ENCODE results near the gene KDM4C.

KDM4C gene

DNA sequence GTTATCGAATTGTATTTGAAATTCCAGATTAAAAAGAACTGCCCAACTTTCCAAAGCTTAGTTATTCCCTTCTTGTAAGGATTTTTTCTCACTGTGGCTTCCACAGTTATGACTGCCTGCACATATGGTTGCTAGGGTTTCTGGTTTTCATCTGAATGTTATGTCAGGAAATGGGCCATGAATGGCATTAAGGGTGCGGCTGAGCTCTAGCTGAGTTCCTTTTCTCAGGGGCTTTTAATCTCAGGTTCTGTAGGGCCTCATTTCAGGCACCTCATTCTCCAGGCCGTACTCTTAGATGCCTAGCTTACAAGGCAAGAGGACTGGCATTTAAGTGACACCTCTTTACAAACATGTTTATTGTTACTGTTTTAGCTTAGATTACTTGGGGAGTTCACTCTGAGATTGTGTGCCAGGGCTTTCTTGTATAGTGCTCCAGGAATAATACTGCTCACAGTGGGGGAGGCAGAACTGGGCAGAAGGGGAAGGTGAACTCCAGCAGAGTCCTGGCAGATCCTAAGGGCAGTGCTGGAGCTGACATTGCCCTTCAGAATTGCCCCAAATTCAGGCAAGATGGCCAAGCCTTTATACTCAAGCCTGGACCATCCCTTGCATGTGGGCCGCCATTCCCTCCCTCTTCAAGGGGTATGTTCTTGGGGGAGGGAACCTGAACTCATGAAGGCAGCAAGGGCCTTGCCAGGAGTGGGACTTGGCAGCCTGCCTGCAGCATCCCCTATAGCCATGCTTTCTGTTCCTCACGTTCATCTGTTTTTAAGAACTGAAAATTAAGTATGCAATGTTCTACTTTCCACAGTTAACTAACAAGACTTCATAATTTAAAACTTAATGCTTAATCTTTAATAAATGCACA lies 111.5 kb downstream of the KDM4C start:
- DNase-seq (ENCODE audit: low read depth), result no peak

DNA sequence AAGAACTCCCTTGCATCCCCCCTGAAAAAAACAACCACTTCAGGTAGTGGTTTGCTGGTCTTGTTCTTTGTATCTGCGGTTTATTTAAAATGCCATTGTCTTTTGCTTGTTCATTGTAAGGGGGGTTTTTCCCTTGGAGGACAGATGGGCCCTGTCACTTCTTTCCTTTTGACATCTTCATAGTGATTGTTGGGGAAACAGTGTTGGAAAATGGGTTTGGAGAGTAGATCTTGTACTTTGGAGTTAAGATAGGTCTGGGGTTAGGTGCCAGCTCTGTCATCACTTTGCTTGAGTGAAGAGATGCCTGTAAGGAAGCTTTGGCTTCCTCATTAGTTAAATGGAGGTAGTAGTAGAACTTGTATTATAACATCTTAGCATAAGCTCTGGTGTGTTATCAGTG lies 112.4 kb downstream of the KDM4C start:
- no peak for DNase-seq (ENCODE audit: low read depth)

GRCh38 chr9:6870650-6871477 lies 113.1 kb downstream of the KDM4C start:
- no peak for DNase-seq (ENCODE audit: low read depth)

- DNase-seq (ENCODE audit: low read depth), result no peak
These were observed 116.1 kb downstream of the KDM4C start for GRCh38 chr9:6873857-6874256.

DNA sequence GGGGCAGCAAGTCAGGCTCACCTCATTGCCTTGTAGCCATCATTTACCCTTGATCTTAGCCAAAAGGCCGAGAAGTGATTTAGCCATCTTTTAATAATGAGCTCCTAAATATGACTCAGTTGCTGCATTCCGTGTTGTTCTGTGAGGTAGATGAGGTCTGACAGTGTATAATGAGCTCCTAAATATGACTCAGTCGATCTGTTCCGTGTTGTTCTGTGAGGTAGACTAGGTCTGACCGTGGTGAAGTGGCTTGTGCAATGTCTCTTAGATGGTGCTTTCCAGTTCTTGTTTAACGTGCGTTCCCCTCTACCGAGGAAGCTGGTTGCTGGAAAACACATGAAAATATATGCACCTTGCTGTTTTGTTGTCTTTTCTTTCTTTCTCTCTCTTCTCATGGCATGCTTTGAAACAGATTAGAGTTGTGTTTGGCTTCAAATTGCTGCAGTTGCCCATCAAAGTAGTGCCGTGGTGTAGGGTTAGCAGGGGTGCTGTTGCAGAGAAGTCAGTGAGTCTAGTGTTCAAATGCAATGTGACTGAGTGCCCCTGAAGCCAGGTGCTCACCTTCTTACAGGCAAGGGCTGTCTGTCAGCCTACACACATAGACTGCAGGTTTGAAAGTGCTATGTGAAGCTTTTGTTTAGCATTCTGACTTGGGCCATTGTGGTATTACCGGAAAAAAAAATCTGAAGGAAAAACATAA lies 118.6 kb downstream of the KDM4C start:
- no peak for DNase-seq (ENCODE audit: low read depth)

DNA sequence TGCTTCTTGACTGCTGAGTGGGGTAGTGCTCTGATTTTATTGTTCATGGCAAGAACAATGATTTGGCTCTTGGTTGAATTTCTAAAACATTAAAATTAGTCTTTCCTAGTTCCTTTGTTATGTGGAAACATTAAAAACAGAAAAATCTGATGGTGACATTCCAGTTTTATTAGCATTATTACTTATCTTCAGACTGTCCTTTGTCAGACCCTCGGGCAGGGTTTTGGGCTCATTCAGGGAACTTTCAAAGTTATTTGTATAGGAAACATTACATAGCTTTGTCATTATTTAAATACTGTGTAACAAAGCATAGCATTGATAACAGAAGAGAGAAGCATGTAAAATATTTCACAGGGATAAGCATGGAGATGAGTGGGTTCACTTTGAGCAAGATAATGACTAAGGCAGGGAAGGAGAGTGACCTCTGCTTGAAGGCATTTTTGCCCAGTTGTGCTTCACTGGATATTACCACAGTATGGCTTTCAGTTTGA lies 119.9 kb downstream of the KDM4C start:
- no peak for DNase-seq (ENCODE audit: low read depth)

DNA sequence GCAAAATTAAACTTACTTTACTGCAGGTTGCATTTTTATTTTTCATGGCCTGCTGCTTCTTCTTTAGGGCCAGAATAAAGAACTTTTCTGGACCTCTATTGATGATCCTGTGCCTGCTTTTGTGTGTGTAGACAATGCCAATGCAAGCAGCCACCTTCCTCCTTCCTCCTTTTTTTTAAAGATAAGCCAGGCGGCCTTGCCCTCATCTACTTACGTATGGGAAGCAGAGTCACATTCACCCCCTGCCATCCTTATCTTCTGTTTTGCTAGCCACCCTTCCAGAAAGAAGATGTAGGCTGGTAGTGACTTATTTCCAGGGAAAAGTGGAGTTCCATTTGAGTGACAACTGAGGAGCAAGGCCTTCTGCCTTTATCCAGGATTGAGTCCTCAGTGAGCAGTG lies 122.9 kb downstream of the KDM4C start:
- no peak for DNase-seq (ENCODE audit: low read depth)

GRCh38 chr9:6884101-6884500 lies 126.3 kb downstream of the KDM4C start:
- no peak for DNase-seq (ENCODE audit: low read depth)

- DNase-seq (ENCODE audit: low read depth), result no peak
These were observed 127.2 kb downstream of the KDM4C start for GRCh38 chr9:6884990-6885389.

DNA sequence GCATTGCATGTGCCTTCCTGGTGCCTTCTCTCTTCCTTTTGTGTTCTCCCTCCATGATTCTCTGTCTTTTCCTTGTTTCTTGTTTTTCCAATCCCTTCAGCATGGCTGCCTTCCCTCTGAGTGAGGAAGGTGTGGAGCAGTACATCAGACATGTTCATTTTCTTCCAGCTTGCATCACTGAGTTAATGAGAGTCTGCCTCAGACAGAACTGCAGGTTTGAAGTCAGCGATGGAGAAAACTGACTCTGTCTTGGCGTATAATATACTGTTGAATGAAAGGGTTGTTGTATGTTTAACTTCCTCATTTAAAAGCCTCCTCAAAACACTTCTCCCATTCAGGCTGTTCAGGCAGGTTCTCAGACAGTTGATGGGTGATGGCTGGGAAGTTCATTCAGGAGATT lies 129.3 kb downstream of the KDM4C start:
- DNase-seq (ENCODE audit: low read depth), result no peak

DNA sequence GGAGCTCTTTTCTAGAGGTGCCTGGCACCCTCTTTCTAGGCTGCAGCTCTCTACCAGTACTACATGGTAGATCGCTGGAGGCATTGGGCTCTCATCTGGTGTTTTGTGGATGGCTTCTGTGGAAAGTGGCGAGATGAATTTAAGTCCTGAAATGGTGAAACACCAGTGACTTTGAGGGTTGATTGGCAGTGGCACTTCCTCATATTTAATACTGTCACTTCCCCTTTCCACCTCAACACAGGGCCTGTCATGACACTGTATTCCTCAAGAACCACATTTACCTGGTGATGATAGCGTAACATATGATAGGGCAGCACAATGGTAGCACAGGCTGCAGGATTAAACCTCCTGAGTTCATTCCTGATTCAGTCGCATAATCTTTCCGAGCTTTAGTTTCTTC lies 132.1 kb downstream of the KDM4C start:
- DNase-seq (ENCODE audit: low read depth), result no peak

- no peak for DNase-seq (ENCODE audit: low read depth)
These were observed 135.8 kb downstream of the KDM4C start for GRCh38 chr9:6893350-6894131.

DNA sequence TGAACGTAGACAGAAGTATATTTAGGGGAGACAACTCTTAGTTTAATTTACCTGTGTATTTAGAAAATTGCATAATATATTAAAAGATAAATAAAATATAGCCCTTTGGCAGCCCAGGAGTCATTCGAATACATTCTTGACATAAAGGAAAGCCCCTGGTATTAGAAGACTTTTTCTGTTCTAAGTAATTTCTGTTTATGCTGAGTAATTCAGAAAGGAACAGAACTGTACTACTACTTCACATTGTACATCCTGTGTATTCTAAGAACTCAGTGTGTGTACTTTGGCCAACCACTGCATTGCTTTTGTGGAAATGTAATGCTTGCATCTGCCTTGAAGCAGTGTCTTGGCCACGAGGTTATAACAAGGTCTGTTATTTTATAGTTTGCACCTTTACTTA lies 136.4 kb downstream of the KDM4C start:
- DNase-seq (ENCODE audit: low read depth), result no peak

- DNase-seq (ENCODE audit: low read depth), result no peak
These were observed 138.0 kb downstream of the KDM4C start for GRCh38 chr9:6895754-6896153.

DNA sequence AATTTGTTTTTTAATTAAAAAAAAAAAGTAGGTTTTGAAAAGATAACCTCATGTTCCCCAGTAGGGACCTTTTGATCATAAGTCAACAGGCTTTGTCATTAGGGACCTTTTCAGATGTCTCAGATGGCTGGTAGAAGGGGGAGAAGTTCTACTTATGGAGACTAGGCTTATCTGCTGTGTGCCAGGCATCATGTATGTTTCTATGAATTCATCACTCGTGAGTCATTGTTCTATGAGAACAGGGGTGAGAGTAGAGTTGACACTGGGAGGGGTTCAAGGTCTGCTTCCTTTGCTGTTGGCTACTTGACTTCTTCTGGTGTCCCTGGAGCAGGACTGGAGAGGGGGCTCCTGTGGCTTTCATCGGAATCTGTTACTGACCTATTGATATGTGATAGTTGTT lies 138.8 kb downstream of the KDM4C start:
- DNase-seq (ENCODE audit: low read depth), result no peak

DNA sequence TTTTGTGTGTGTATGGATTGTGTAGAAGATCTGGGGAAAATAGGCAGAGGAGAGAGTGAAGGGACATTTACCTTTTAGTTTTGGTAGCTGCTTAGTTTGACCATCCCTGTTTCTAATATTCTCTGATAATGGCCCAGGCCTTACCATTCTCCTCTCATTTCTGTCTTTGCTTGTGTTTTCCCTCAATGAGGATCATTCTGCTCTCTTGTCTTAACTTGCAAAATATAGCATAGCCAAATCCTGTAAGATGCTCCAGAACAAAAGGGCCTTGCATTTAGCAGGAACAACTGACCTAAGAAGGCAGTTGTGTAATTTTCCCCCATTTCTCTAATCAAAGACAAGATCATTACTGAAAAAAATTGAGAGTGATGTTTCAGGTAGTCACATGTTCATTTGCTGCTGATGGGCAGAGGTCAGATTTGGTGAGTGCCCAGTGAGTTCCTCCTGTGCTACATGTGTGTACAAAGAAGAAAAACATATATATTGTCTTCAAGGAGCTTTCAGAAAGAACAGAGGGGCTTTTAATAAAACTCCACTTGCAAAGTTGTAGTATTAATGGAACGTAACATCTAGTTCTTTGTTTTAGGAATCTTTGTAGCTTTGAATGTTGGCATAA lies 139.5 kb downstream of the KDM4C start:
- no peak for DNase-seq (ENCODE audit: low read depth)

GRCh38 chr9:6897898-6898302 lies 140.1 kb downstream of the KDM4C start:
- no peak for DNase-seq (ENCODE audit: low read depth)

DNA sequence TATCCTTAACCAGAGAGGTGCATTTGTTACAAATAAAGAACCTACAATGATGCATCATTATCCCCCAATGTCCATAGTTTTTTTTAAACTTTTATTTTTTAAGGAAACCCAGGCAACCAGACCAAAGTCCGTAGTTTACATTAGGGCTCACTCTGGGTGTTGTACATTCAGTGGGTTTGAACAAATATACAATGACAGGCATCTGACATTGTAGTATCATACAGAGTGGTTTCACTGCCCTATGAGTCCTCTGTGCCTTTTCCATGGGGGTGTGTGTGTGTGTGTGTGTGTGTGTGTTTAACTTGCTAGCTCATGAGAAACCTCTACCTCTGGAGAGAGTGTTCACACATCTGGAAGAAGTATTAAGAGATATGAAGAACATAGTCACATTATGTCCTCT lies 141.5 kb downstream of the KDM4C start:
- no peak for DNase-seq (ENCODE audit: low read depth)

GRCh38 chr9:6900440-6900883 lies 142.7 kb downstream of the KDM4C start:
- no peak for DNase-seq (ENCODE audit: low read depth)

DNA sequence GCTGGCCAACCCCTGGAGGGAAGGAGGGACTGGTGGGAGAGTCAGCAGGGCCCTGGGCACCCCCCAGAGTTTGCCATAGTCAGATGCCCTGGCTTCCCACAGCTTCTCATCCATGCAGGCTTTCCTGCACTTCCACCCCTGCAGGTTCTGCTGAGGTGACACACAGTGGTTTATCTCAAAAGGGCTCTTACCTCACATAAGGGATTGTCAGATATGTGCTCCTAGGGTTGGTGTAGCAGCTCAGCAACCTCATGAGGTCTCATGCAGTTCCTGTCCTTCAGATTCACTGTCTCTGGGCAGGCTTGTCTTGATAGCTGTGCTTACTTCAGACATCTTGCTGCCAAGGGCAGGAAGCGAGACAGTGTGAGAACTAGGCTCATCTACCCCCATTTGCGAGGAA lies 143.4 kb downstream of the KDM4C start:
- DNase-seq (ENCODE audit: low read depth), result no peak

DNA sequence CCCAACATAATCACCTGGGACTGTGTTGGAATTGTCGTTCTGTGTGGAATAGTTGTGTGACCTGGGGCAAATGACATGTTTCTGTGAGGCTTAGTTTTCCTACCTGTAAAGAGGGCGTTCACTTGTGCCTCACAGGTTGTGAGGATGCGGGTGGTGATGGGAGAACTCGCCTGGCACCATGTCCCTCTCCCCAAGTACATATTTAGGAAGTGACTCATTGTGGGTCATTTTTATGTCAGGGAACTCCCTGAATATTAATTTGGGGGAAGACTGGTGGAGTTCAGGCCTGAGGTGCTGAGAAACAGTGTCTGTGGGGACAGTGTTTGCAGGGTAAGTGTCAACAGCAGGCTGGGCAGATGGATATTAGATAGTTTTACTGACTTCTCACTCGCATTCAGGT lies 144.7 kb downstream of the KDM4C start:
- no peak for DNase-seq (ENCODE audit: low read depth)

Data from stimulated activated CD8-positive, alpha-beta memory T cell treated with anti-CD3 and anti-CD28 coated beads, Interleukin-15, amount 100 ng/mL, for 1 hour (primary cell).